C4-2B (cell line): ENCODE results near the gene ITGAX.

Experiments
- CTCF ChIP-seq: fragments of 450-650 bp; conservative IDR thresholded peaks from 2 replicates; pipeline ENCODE4 v1.5.1; 2017; ENCODE audit warnings: mild to moderate bottlenecking
- ZFX ChIP-seq: fragments of 450-650 bp; IDR thresholded peaks from 2 replicates; pipeline ENCODE4 v1.6.1; 2017

GRCh38 chr16:31347445-31347844, 7.5 kb upstream of the ITGAX start:
- no peak for TF ChIP-seq CTCF
- no peak for TF ChIP-seq ZFX
